Prostate gland (tissue), 2 donors: ENCODE measurements around the gene BRME1.

Source experiments
- CTCF ChIP-seq, 4 experiments: fragments of 200-600 bp in 2 of 4; fragments of 450-650 bp in 2 of 4; sonication (generic) in 2 of 4; IDR thresholded peaks; 1 replicate in 3 of 4; 2 replicates in 1 of 4; pipeline ENCODE4 v1.5.1; 2016 to 2019; ENCODE audit warnings: antibody characterized with exemption in 4 of 4, mild to moderate bottlenecking in 2 of 4, moderate library complexity in 2 of 4
- POLR2A ChIP-seq: fragments of 450-650 bp; IDR thresholded peaks from one replicate; pipeline ENCODE4 v1.6.1; 2016; ENCODE audit warnings: antibody characterized with exemption, mild to moderate bottlenecking
- POLR2AphosphoS5 ChIP-seq: sonication (generic); formaldehyde crosslinking; IDR thresholded peaks from one replicate; pipeline ENCODE4 v1.6.1; 2017; ENCODE audit warnings: antibody characterized with exemption

DNA sequence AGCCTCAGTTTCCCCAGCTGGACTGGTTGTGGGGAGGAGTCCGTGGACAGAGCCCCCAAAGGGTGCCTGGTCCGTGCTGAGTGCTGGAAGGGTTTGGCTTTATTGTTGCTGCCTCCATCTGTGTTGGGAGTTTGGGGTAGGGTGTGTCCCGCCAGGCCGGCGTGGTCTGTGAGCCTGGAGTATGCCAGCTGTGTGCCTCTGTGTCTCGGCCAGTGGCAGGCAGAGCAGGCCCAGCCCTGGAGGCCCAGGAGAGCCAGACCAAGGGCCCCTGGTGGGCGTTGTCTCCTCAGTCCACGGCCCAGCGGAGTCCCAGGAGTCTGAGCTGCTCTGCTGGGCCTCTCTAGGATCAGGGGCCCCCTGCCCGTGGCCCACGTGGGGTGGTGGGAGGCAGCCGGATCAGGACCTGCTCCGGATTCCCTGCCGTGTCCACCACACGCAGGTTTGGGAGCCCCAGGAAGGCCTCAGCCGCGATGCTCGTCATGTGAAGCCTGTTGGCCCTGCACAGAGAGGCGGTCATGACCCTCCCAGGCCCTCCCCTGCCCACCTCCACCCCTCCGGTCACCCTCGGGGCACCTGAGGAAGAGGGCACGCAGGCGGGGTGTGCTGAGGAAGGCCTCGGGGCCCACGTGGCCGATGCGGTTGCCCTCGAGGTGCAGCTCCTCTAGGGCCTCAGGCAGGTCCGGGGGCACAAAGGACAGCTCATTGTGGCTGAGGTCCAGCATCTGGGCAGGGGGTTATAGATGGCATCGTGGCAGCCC is 25.7 kb upstream of the BRME1 start:
- TF ChIP-seq CTCF (IDR thresholded peaks at IDR 0.05) (no peak), POLR2AphosphoS5 (no peak), POLR2A (no peak)
